Measurements from ENCODE around the gene CMTM3.

Gene CMTM3

GRCh38 chr16:66599726-66600125 lies 4.8 kb upstream of the CMTM3 start:
- CTCF ChIA-PET, result interaction anchor here (1.0 kb wide), 1 partner anchor 9 kb away, joined by 4 read pairs; no protein-coding TSS in a partner anchor
- Histone ChIP-seq H3K4me1 (ENCODE audit: control insufficient read depth, insufficient read depth, low read length) (no peaks in the 10 kb centered on the region), H3K9me3 (ENCODE audit: control insufficient read depth, insufficient read depth, low read depth, low read length) (no peaks in the 10 kb centered on the region), H3K4me3 (ENCODE audit: low read depth, low read length) (no peak overlapping the region), H3K27ac (ENCODE audit: extremely low read depth, low read depth, low read length) (no peak overlapping the region), H3K36me3 (ENCODE audit: control insufficient read depth in 2 of 2, insufficient read depth in 1 of 2, low read length in 2 of 2) (no peaks in the 10 kb centered on the region)
- TF ChIP-seq ZSCAN4 (tag by site-specific recombination; IDR thresholded peaks at IDR 0.05) (peak; percentile 43; the same call in 1 of the 2 replicates), ZNF354C (tag by site-specific recombination; IDR thresholded peaks at IDR 0.05; ENCODE audit: borderline replicate concordance, low read depth) (no peak), ZNF266 (tag by site-specific recombination; IDR thresholded peaks at IDR 0.05; ENCODE audit: low read depth) (no peak), ZNF48 (tag by site-specific recombination; IDR thresholded peaks at IDR 0.05) (no peak), ZNF501 (tag by site-specific recombination; IDR thresholded peaks at IDR 0.05) (no peak), KLF7 (tag by site-specific recombination; IDR thresholded peaks at IDR 0.05; ENCODE audit: borderline replicate concordance) (no peak), ZNF670 (tag by site-specific recombination; IDR thresholded peaks at IDR 0.05; ENCODE audit: low read depth) (no peak), ZNF221 (tag by site-specific recombination; IDR thresholded peaks at IDR 0.05; ENCODE audit: borderline replicate concordance) (no peak), GLIS1 (tag by site-specific recombination; IDR thresholded peaks at IDR 0.05) (no peak), ZNF530 (tag by site-specific recombination; IDR thresholded peaks at IDR 0.05; ENCODE audit: low read depth) (no peak), ZNF664 (tag by site-specific recombination; IDR thresholded peaks at IDR 0.05) (peak; percentile 86), ZNF600 (tag by site-specific recombination; IDR thresholded peaks at IDR 0.05) (no peak), ZNF768 (tag by site-specific recombination; IDR thresholded peaks at IDR 0.05) (no peak), ZNF280C (tag by site-specific recombination; IDR thresholded peaks at IDR 0.05) (no peak), ZNF621 (tag by site-specific recombination; IDR thresholded peaks at IDR 0.05) (no peak), ZNF626 (tag by site-specific recombination; IDR thresholded peaks at IDR 0.05) (no peak), ZNF146 (tag by site-specific recombination; IDR thresholded peaks at IDR 0.05) (no peak), ZNF677 (tag by site-specific recombination; IDR thresholded peaks at IDR 0.05) (no peak), ZNF366 (tag by site-specific recombination; conservative IDR thresholded peaks at IDR 0.05) (no peak)
- TF ChIP-seq, protein P1, sequence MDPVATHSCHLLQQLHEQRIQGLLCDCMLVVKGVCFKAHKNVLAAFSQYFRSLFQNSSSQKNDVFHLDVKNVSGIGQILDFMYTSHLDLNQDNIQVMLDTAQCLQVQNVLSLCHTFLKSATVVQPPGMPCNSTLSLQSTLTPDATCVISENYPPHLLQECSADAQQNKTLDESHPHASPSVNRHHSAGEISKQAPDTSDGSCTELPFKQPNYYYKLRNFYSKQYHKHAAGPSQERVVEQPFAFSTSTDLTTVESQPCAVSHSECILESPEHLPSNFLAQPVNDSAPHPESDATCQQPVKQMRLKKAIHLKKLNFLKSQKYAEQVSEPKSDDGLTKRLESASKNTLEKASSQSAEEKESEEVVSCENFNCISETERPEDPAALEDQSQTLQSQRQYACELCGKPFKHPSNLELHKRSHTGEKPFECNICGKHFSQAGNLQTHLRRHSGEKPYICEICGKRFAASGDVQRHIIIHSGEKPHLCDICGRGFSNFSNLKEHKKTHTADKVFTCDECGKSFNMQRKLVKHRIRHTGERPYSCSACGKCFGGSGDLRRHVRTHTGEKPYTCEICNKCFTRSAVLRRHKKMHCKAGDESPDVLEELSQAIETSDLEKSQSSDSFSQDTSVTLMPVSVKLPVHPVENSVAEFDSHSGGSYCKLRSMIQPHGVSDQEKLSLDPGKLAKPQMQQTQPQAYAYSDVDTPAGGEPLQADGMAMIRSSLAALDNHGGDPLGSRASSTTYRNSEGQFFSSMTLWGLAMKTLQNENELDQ (tag by site-specific recombination; IDR thresholded peaks at IDR 0.05; ENCODE audit: low read depth), result no peak
- TF ChIP-seq, protein P2, sequence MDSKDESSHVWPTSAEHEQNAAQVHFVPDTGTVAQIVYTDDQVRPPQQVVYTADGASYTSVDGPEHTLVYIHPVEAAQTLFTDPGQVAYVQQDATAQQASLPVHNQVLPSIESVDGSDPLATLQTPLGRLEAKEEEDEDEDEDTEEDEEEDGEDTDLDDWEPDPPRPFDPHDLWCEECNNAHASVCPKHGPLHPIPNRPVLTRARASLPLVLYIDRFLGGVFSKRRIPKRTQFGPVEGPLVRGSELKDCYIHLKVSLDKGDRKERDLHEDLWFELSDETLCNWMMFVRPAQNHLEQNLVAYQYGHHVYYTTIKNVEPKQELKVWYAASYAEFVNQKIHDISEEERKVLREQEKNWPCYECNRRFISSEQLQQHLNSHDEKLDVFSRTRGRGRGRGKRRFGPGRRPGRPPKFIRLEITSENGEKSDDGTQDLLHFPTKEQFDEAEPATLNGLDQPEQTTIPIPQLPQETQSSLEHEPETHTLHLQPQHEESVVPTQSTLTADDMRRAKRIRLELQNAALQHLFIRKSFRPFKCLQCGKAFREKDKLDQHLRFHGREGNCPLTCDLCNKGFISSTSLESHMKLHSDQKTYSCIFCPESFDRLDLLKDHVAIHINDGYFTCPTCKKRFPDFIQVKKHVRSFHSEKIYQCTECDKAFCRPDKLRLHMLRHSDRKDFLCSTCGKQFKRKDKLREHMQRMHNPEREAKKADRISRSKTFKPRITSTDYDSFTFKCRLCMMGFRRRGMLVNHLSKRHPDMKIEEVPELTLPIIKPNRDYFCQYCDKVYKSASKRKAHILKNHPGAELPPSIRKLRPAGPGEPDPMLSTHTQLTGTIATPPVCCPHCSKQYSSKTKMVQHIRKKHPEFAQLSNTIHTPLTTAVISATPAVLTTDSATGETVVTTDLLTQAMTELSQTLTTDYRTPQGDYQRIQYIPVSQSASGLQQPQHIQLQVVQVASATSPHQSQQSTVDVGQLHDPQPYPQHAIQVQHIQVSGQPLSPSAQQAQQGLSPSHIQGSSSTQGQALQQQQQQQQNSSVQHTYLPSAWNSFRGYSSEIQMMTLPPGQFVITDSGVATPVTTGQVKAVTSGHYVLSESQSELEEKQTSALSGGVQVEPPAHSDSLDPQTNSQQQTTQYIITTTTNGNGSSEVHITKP (tag by site-specific recombination; IDR thresholded peaks at IDR 0.05), result peak; percentile 68; the same call in 1 of the 2 replicates
- TF ChIP-seq, protein P3, sequence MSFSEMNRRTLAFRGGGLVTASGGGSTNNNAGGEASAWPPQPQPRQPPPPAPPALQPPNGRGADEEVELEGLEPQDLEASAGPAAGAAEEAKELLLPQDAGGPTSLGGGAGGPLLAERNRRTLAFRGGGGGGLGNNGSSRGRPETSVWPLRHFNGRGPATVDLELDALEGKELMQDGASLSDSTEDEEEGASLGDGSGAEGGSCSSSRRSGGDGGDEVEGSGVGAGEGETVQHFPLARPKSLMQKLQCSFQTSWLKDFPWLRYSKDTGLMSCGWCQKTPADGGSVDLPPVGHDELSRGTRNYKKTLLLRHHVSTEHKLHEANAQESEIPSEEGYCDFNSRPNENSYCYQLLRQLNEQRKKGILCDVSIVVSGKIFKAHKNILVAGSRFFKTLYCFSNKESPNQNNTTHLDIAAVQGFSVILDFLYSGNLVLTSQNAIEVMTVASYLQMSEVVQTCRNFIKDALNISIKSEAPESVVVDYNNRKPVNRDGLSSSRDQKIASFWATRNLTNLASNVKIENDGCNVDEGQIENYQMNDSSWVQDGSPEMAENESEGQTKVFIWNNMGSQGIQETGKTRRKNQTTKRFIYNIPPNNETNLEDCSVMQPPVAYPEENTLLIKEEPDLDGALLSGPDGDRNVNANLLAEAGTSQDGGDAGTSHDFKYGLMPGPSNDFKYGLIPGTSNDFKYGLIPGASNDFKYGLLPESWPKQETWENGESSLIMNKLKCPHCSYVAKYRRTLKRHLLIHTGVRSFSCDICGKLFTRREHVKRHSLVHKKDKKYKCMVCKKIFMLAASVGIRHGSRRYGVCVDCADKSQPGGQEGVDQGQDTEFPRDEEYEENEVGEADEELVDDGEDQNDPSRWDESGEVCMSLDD (tag by site-specific recombination; IDR thresholded peaks at IDR 0.05), result no peak
- POLR2A ChIA-PET, result no interaction called here

Data from HEK293 (cell line).